Measurements from ENCODE around the gene MB.

The MB gene

DNA sequence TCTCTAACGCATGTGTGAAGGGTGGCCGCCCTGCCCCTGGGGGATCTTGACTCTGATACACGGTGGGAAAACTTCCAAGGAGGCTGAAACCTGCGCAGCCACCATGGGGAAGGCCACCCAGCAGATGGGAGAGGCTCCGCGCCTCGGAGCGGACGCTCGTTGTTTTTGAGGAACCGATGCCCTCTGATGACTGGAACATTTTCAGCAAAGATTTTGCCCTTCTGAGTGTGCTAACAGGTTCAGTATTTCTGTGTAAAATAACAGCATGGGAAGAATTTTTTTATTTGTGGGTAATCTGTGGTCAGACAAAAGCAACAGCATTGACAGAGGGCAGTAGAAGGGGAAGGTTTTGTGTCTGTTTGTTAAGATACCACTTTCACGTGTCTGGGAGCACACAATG is 16.7 kb downstream of the MB start:
- no peak for ATAC-seq
- TF ChIP-seq TSHZ2 (CRISPR knock-in tag; IDR thresholded peaks at IDR 0.05) (no peak), ZFP30 (CRISPR knock-in tag; IDR thresholded peaks at IDR 0.05) (no peak), SNAI2 (CRISPR knock-in tag; IDR thresholded peaks at IDR 0.05) (no peak), CSRNP3 (CRISPR knock-in tag; IDR thresholded peaks at IDR 0.05) (no peak), TOX (CRISPR knock-in tag; IDR thresholded peaks at IDR 0.05; ENCODE audit: borderline replicate concordance) (no peak), RARB (CRISPR knock-in tag; IDR thresholded peaks at IDR 0.05) (no peak), CSDC2 (CRISPR knock-in tag; IDR thresholded peaks at IDR 0.05) (no peak), ZNF70 (CRISPR knock-in tag; IDR thresholded peaks at IDR 0.05) (no peak), CREB5 (CRISPR knock-in tag; IDR thresholded peaks at IDR 0.05; ENCODE audit: low read depth) (no peak), ESRRG (CRISPR knock-in tag; IDR thresholded peaks at IDR 0.05) (no peak), ZNF8 (CRISPR knock-in tag; IDR thresholded peaks at IDR 0.05) (no peak)

DNA sequence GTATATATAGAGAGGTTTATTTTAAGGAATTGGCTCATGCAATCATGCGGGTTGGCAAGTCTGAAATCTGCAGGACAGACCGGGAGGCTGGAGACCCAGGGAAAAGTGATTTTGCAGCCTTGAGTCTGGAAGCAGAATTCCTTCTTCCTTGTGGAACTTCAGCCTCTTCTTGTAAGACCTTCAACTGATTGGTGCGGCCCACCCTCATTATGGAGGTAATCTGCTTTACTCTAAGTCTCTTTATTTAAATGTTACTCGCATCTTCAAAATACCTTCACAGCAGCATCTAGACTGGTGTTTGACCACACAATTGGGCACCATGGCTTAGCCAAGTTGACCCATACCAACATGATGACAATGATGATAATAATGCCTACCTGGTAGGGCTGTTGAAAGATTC is 17.8 kb downstream of the MB start:
- TF ChIP-seq SNAI2 (CRISPR knock-in tag; IDR thresholded peaks at IDR 0.05) (no peak), PATZ1 (CRISPR knock-in tag; IDR thresholded peaks at IDR 0.05; ENCODE audit: borderline replicate concordance) (no peak)
- no peak for ATAC-seq

- ATAC-seq: no peak
- no peak for TF ChIP-seq ZNF8 (CRISPR knock-in tag; IDR thresholded peaks at IDR 0.05)
- no peak for TF ChIP-seq ZNF565 (CRISPR knock-in tag; conservative IDR thresholded peaks at IDR 0.05; ENCODE audit: low read depth)
- TF ChIP-seq CSDC2 (CRISPR knock-in tag; IDR thresholded peaks at IDR 0.05): no peak
- no peak for TF ChIP-seq RARB (CRISPR knock-in tag; IDR thresholded peaks at IDR 0.05)
- TF ChIP-seq PATZ1 (CRISPR knock-in tag; IDR thresholded peaks at IDR 0.05; ENCODE audit: borderline replicate concordance): no peak
- no peak for TF ChIP-seq BACH2 (CRISPR knock-in tag; IDR thresholded peaks at IDR 0.05; ENCODE audit: borderline replicate concordance)
- no peak for TF ChIP-seq ZNF70 (CRISPR knock-in tag; IDR thresholded peaks at IDR 0.05)
- TF ChIP-seq TOX (CRISPR knock-in tag; IDR thresholded peaks at IDR 0.05; ENCODE audit: borderline replicate concordance): no peak
- TF ChIP-seq, protein P1, sequence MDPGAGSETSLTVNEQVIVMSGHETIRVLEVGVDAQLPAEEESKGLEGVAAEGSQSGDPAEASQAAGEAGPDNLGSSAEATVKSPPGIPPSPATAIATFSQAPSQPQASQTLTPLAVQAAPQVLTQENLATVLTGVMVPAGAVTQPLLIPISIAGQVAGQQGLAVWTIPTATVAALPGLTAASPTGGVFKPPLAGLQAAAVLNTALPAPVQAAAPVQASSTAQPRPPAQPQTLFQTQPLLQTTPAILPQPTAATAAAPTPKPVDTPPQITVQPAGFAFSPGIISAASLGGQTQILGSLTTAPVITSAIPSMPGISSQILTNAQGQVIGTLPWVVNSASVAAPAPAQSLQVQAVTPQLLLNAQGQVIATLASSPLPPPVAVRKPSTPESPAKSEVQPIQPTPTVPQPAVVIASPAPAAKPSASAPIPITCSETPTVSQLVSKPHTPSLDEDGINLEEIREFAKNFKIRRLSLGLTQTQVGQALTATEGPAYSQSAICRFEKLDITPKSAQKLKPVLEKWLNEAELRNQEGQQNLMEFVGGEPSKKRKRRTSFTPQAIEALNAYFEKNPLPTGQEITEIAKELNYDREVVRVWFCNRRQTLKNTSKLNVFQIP (CRISPR knock-in tag; IDR thresholded peaks at IDR 0.05; ENCODE audit: borderline replicate concordance, low read depth): no peak
- no peak for TF ChIP-seq SNAI2 (CRISPR knock-in tag; IDR thresholded peaks at IDR 0.05)
- no peak for TF ChIP-seq GLIS3 (CRISPR knock-in tag; IDR thresholded peaks at IDR 0.05)
- no peak for TF ChIP-seq ZFP30 (CRISPR knock-in tag; IDR thresholded peaks at IDR 0.05)
- no peak for TF ChIP-seq OSR1 (CRISPR knock-in tag; IDR thresholded peaks at IDR 0.05)
- no peak for TF ChIP-seq ZC3H10 (CRISPR knock-in tag; IDR thresholded peaks at IDR 0.05)
- no peak for TF ChIP-seq ISL1 (CRISPR knock-in tag; IDR thresholded peaks at IDR 0.05)
- TF ChIP-seq ZFP3 (CRISPR knock-in tag; IDR thresholded peaks at IDR 0.05): no peak
- no peak for TF ChIP-seq ARNTL (CRISPR knock-in tag; IDR thresholded peaks at IDR 0.05; ENCODE audit: borderline replicate concordance, low read depth)
- no peak for TF ChIP-seq ESRRG (CRISPR knock-in tag; IDR thresholded peaks at IDR 0.05)
- no peak for TF ChIP-seq TSHZ2 (CRISPR knock-in tag; IDR thresholded peaks at IDR 0.05)
- TF ChIP-seq CSRNP3 (CRISPR knock-in tag; IDR thresholded peaks at IDR 0.05): no peak
These were observed 18.8 kb downstream of the MB start for GRCh38 chr22:35598396-35598710.

Data from SK-N-SH treated with all-trans-retinoic acid at 6 μM for 48 hours (cell line).